Trophoblast cell (in vitro differentiated cells and primary cell): ENCODE results near the gene KCNIP4.

Experiments
- DNase-seq, 2 donors: peaks; one replicate each; pipeline ENCODE4 v3.0.0-alpha.2; 2016
- H2AFZ ChIP-seq: 2 replicates; pipeline ENCODE4 v1.6.1; 2013; ENCODE audit warnings: low read length, moderate library complexity, mild to moderate bottlenecking; ENCODE audit not compliant: insufficient read depth, poor library complexity
- H2AK5ac ChIP-seq: 2 replicates; pipeline ENCODE4 v1.6.1; 2013; ENCODE audit warnings: mild to moderate bottlenecking, low read length
- H2BK120ac ChIP-seq: 2 replicates; pipeline ENCODE4 v1.6.1; 2013; ENCODE audit warnings: low read length, mild to moderate bottlenecking, moderate library complexity; ENCODE audit not compliant: insufficient read depth, poor library complexity
- H2BK12ac ChIP-seq: 2 replicates; pipeline ENCODE4 v1.6.1; 2013; ENCODE audit warnings: mild to moderate bottlenecking, low read length, moderate library complexity
- H2BK5ac ChIP-seq: 2 replicates; pipeline ENCODE4 v1.6.1; 2013; ENCODE audit warnings: low read length, low read depth, moderate library complexity, mild to moderate bottlenecking; ENCODE audit not compliant: poor library complexity
- H3K14ac ChIP-seq: 2 replicates; pipeline ENCODE4 v1.6.1; 2013; ENCODE audit warnings: mild to moderate bottlenecking, low read length
- H3K18ac ChIP-seq: 2 replicates; pipeline ENCODE4 v1.6.1; 2013; ENCODE audit warnings: mild to moderate bottlenecking, low read length
- H3K23ac ChIP-seq: 2 replicates; pipeline ENCODE4 v1.6.1; 2013; ENCODE audit warnings: low read length
- H3K27ac ChIP-seq: 2 replicates; pipeline ENCODE4 v1.5.1; 2013; ENCODE audit warnings: low read depth, mild to moderate bottlenecking, inconsistent platforms, low read length, moderate library complexity
- H3K27me3 ChIP-seq: 2 replicates; pipeline ENCODE4 v1.6.1; 2013; ENCODE audit warnings: inconsistent platforms, mild to moderate bottlenecking, low read length, moderate library complexity; ENCODE audit not compliant: insufficient read depth
- H3K36me3 ChIP-seq, 2 experiments: 1 replicate in 1 of 2; 2 replicates in 1 of 2; pipeline ENCODE4 v1.6.1; 2013; ENCODE audit warnings: low read length in 2 of 2, mild to moderate bottlenecking in 2 of 2, moderate library complexity in 1 of 2; ENCODE audit not compliant: insufficient read depth in 2 of 2, control insufficient read depth in 1 of 2
- H3K4ac ChIP-seq: 2 replicates; pipeline ENCODE4 v1.6.1; 2013; ENCODE audit warnings: low read depth, mild to moderate bottlenecking, low read length, moderate library complexity
- H3K4me1 ChIP-seq, 2 experiments: 1 replicate in 1 of 2; 2 replicates in 1 of 2; pipeline ENCODE4 v1.6.1; 2013; ENCODE audit warnings: low read length in 2 of 2, mild to moderate bottlenecking in 2 of 2, moderate library complexity in 1 of 2; ENCODE audit not compliant: insufficient read depth in 2 of 2, control insufficient read depth in 1 of 2
- H3K4me2 ChIP-seq: 2 replicates; pipeline ENCODE4 v1.6.1; 2013; ENCODE audit warnings: inconsistent platforms, mild to moderate bottlenecking, low read length, moderate library complexity
- H3K4me3 ChIP-seq: 2 replicates; pipeline ENCODE4 v1.5.1; 2013; ENCODE audit warnings: mild to moderate bottlenecking, low read depth, low read length, inconsistent platforms
- H3K79me1 ChIP-seq: one replicate; pipeline ENCODE4 v1.6.1; 2013; ENCODE audit warnings: low read length
- H3K79me2 ChIP-seq: 2 replicates; pipeline ENCODE4 v1.6.1; 2013; ENCODE audit warnings: low read length, mild to moderate bottlenecking; ENCODE audit not compliant: control insufficient read depth, insufficient read depth, poor library complexity
- H3K9ac ChIP-seq: 2 replicates; pipeline ENCODE4 v1.6.1; 2013; ENCODE audit warnings: mild to moderate bottlenecking, low read length
- H3K9me3 ChIP-seq: 2 replicates; pipeline ENCODE4 v1.6.1; 2013; ENCODE audit warnings: low read depth, mild to moderate bottlenecking, control low read depth, inconsistent platforms, low read length; ENCODE audit not compliant: insufficient read depth
- H4K12ac ChIP-seq: 2 replicates; pipeline ENCODE4 v1.6.1; 2013; ENCODE audit warnings: low read depth, mild to moderate bottlenecking, low read length, moderate library complexity
- H4K8ac ChIP-seq: 2 replicates; pipeline ENCODE4 v1.6.1; 2013; ENCODE audit warnings: low read depth, mild to moderate bottlenecking, low read length, moderate library complexity
- H4K91ac ChIP-seq: one replicate; pipeline ENCODE4 v1.6.1; 2013; ENCODE audit warnings: low read depth, mild to moderate bottlenecking, low read length, moderate library complexity
- WGBS: extraction: QIAGEN DNeasy Blood & Tissue Kit; methylation state at CpG from one replicate; pipeline ENCODE4 v1.1.7; 2013; ENCODE audit warnings: missing lambda C conversion rate; ENCODE audit not compliant: insufficient read length, insufficient coverage; ENCODE audit errors: extremely low coverage; 5-methylcytosine and 5-hydroxymethylcytosine counted together

KCNIP4 gene

GRCh38 chr4:21652508-21653231, 295.9 kb downstream of the KCNIP4 start:
- no peak overlapping the region for H4K8ac ChIP-seq
- no peak overlapping the region for H3K4ac ChIP-seq
- H4K12ac ChIP-seq, result no peak overlapping the region
- H3K4me3 ChIP-seq, result no peak overlapping the region
- H3K27ac ChIP-seq, result no peak overlapping the region
- no peak overlapping the region for H3K18ac ChIP-seq
- no peaks in the 10 kb centered on the region for H3K79me2 ChIP-seq
- H2AK5ac ChIP-seq, result no peak overlapping the region
- H2BK12ac ChIP-seq, result no peak overlapping the region
- H3K79me1 ChIP-seq, result no peaks in the 10 kb centered on the region
- no peaks in the 10 kb centered on the region for H3K36me3 ChIP-seq
- DNase-seq, result no peak
- no peak overlapping the region for H2BK120ac ChIP-seq
- no peaks in the 10 kb centered on the region for H3K9me3 ChIP-seq
- H2BK5ac ChIP-seq, result no peak overlapping the region
- no peak overlapping the region for H3K4me2 ChIP-seq
- no peak overlapping the region for H3K23ac ChIP-seq
- no peak overlapping the region for H3K14ac ChIP-seq
- no CpG with 5 or more reads among the region's 3 CpGs for WGBS
- H3K27me3 ChIP-seq, result no peaks in the 10 kb centered on the region
- no peak overlapping the region for H2AFZ ChIP-seq
- no peak overlapping the region for H3K9ac ChIP-seq
- no peaks in the 10 kb centered on the region for H3K4me1 ChIP-seq
- H4K91ac ChIP-seq, result no peak overlapping the region

GRCh38 chr4:21649391-21650090, 299.0 kb downstream of the KCNIP4 start:
- no peak for DNase-seq
- Histone ChIP-seq H3K79me2 (no peaks in the 10 kb centered on the region), H2AK5ac (no peak overlapping the region), H2BK120ac (no peak overlapping the region), H4K91ac (no peak overlapping the region), H3K9me3 (no peaks in the 10 kb centered on the region), H3K27me3 (no peaks in the 10 kb centered on the region), H4K12ac (no peak overlapping the region), H3K79me1 (no peaks in the 10 kb centered on the region), H3K18ac (no peak overlapping the region), H3K4me2 (no peak overlapping the region), H3K4me3 (no peak overlapping the region), H3K27ac (no peak overlapping the region), H3K23ac (no peak overlapping the region), H2BK5ac (no peak overlapping the region), H3K4ac (no peak overlapping the region), H3K4me1 (no peaks in the 10 kb centered on the region), H2AFZ (no peak overlapping the region), H3K14ac (no peak overlapping the region), H2BK12ac (no peak overlapping the region), H3K36me3 (no peaks in the 10 kb centered on the region), H3K9ac (no peak overlapping the region), H4K8ac (no peak overlapping the region)
- no CpG with 5 or more reads among the region's 2 CpGs for WGBS

- Histone ChIP-seq H3K4me1 (no peaks in the 10 kb centered on the region), H2BK12ac (no peak overlapping the region), H2BK120ac (no peak overlapping the region), H3K4me3 (no peak overlapping the region), H3K9me3 (no peaks in the 10 kb centered on the region), H2BK5ac (no peak overlapping the region), H3K27me3 (no peaks in the 10 kb centered on the region), H4K8ac (no peak overlapping the region), H3K79me1 (no peaks in the 10 kb centered on the region), H3K9ac (no peak overlapping the region), H3K27ac (no peak overlapping the region), H3K4ac (no peak overlapping the region), H3K79me2 (no peaks in the 10 kb centered on the region), H3K18ac (no peak overlapping the region), H2AK5ac (no peak overlapping the region), H2AFZ (no peak overlapping the region), H3K4me2 (no peak overlapping the region), H3K36me3 (no peaks in the 10 kb centered on the region), H4K91ac (no peak overlapping the region), H4K12ac (no peak overlapping the region), H3K23ac (no peak overlapping the region), H3K14ac (no peak overlapping the region)
- WGBS, result no CpG with 5 or more reads among the region's 1 CpG
- no peak for DNase-seq
These were observed 302.8 kb downstream of the KCNIP4 start for GRCh38 chr4:21645776-21646175.

- Histone ChIP-seq H3K9me3 (no peaks in the 10 kb centered on the region), H3K4me1 (no peaks in the 10 kb centered on the region), H3K27me3 (no peaks in the 10 kb centered on the region), H3K23ac (no peak overlapping the region), H3K4me2 (no peak overlapping the region), H4K8ac (no peak overlapping the region), H2AK5ac (no peak overlapping the region), H3K79me2 (no peaks in the 10 kb centered on the region), H3K27ac (no peak overlapping the region), H3K18ac (no peak overlapping the region), H2BK5ac (no peak overlapping the region), H2AFZ (no peak overlapping the region), H3K4me3 (no peak overlapping the region), H3K14ac (no peak overlapping the region), H4K12ac (no peak overlapping the region), H4K91ac (no peak overlapping the region), H2BK12ac (no peak overlapping the region), H3K79me1 (no peaks in the 10 kb centered on the region), H3K9ac (no peak overlapping the region), H3K4ac (no peak overlapping the region), H2BK120ac (no peak overlapping the region), H3K36me3 (no peaks in the 10 kb centered on the region)
- DNase-seq, result no peak
- WGBS, result no CpG with 5 or more reads among the region's 3 CpGs
These were observed 306.9 kb downstream of the KCNIP4 start for GRCh38 chr4:21641696-21642095.
